OCI-LY3 (cell line): Measurements from ENCODE around the gene SLC25A42.
"Not testable (repeated sequence)": the region's sequence is repeated elsewhere in the genome, so short reads cannot be mapped to it uniquely, and the experiment has no call there.

Experiments
- EZH2phosphoT487 ChIP-seq: fragments of 200-600 bp; shearing (Covaris generic); IDR thresholded peaks from 2 replicates; pipeline ENCODE4 v1.6.1; 2018; ENCODE audit warnings: antibody characterized with exemption, mixed run types, low read depth
- TF ChIP-seq, protein P1 (sequence below): fragments of 200-600, 300-600 bp; sonication (generic); IDR thresholded peaks from 2 replicates; pipeline ENCODE4 v1.5.1; 2014; ENCODE audit warnings: antibody characterized with exemption, low read length, low read depth

DNA sequence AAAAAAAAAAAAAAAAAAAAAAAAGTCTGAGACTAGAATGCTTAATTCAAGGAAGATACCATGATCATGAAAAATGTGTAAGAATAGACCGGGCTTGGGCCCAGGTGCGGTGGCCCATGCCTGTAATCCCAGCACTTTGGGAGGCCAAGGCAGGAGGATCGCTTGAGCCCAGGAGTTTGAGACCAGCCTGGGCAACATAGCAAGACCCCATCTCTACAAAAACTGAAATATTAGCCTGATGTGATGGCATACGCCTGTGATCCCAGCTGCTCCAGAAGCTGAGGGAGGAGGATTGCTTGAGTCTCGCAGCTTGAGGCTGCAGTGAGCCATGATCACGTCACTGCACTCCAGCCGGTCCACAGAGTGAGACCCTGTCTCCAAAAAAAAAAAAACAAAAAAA, 43.1 kb downstream of the SLC25A42 start:
- TF ChIP-seq, protein P1, sequence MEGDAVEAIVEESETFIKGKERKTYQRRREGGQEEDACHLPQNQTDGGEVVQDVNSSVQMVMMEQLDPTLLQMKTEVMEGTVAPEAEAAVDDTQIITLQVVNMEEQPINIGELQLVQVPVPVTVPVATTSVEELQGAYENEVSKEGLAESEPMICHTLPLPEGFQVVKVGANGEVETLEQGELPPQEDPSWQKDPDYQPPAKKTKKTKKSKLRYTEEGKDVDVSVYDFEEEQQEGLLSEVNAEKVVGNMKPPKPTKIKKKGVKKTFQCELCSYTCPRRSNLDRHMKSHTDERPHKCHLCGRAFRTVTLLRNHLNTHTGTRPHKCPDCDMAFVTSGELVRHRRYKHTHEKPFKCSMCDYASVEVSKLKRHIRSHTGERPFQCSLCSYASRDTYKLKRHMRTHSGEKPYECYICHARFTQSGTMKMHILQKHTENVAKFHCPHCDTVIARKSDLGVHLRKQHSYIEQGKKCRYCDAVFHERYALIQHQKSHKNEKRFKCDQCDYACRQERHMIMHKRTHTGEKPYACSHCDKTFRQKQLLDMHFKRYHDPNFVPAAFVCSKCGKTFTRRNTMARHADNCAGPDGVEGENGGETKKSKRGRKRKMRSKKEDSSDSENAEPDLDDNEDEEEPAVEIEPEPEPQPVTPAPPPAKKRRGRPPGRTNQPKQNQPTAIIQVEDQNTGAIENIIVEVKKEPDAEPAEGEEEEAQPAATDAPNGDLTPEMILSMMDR = not testable (repeated sequence)
- TF ChIP-seq EZH2phosphoT487 = not testable (repeated sequence)
